Activated CD8-positive, alpha-beta memory T cell treated with anti-CD3 and anti-CD28 coated beads, Interleukin-2, amount 50 U/mL, for 24 hours (primary cell): ENCODE results near the gene TRIO.
"Not testable (repeated sequence)": the region's sequence is repeated elsewhere in the genome, so short reads cannot be mapped to it uniquely, and the experiment has no call there.

Experiments
- DNase-seq: peaks from one replicate; pipeline ENCODE4 v3.0.0-alpha.2; 2020; ENCODE audit errors: extremely low read depth

TRIO gene

DNA sequence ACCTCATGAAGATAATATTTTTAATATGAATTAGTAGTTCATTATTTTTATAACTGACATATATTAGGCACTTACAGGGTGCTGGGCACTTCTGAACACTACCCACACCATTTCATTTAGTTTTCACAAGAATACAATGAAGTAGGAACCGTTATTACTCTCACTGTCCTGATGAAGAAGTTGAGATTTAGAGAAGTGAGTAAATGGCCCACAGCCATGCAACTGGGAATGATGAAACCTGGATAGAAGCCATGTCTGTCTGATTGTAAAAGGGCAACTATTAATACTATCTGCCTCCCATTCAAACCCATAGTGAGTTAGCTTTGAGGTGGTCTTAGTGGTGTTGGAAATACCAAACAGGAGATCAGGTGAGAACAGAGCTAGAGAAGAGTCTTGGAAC, 408.9 kb downstream of the TRIO start:
- no peak for DNase-seq

GRCh38 chr5:14554288-14554687, 411.1 kb downstream of the TRIO start:
- not testable (repeated sequence) for DNase-seq

- DNase-seq, result no peak
Measured at GRCh38 chr5:14556015-14556414, 412.9 kb downstream of the TRIO start.

GRCh38 chr5:14557203-14557770, 414.1 kb downstream of the TRIO start:
- no peak for DNase-seq

GRCh38 chr5:14557791-14558415, 414.8 kb downstream of the TRIO start:
- DNase-seq, result no peak
